Right lobe of liver (tissue), 6 donors: ENCODE measurements around the gene TMX4. TPM values are rescaled to one million over a fixed set of nuclear protein-coding genes. Genes with fewer than 3 reads are reported as not detected.

Experiments
- ATAC-seq, 4 donors: fragments of 200-7000 bp; cut with Tn5 transposase; one replicate each; pipeline ENCODE4 v1.9.1; 2020; ENCODE audit warnings: mild to moderate bottlenecking in 4 of 4, moderate library complexity in 4 of 4
- DNase-seq, 3 donors: peaks; one replicate each; pipeline ENCODE4 v3.0.0-alpha.2; 2020
- H3K27ac ChIP-seq, 3 donors: fragments of 200-600 bp; one replicate each; pipeline ENCODE4 v1.8.0; 2022
- H3K27me3 ChIP-seq, 2 donors: fragments of 200-600 bp; one replicate each; pipeline ENCODE4 v1.8.0; 2022
- H3K36me3 ChIP-seq, 4 donors: fragments of 200-600 bp; sonication (generic) in 1 of 4; one replicate each; pipeline versions ENCODE4 v1.5.1 to v1.8.0; 2017 to 2022; ENCODE audit warnings: control low read depth in 1 of 4
- H3K4me1 ChIP-seq, 4 donors: fragments of 200-600 bp; sonication (generic) in 1 of 4; one replicate each; pipeline versions ENCODE4 v1.5.1 to v1.8.0; 2017 to 2022; ENCODE audit warnings: control low read depth in 1 of 4
- H3K4me3 ChIP-seq, 3 donors: fragments of 200-600 bp; one replicate each; pipeline ENCODE4 v1.8.0; 2022
- H3K9me3 ChIP-seq, 4 donors: fragments of 200-600 bp; sonication (generic) in 1 of 4; one replicate each; pipeline versions ENCODE4 v1.5.1 to v1.8.0; 2017 to 2022; ENCODE audit warnings: control low read depth in 1 of 4
- POLR2A ChIP-seq: fragments of 450-650 bp; IDR thresholded peaks from one replicate; pipeline ENCODE4 v1.6.1; 2017; ENCODE audit warnings: antibody characterized with exemption, mild to moderate bottlenecking
- WGBS: methylation state at CpG from one replicate; pipeline ENCODE4 v1.1.6; 2018; ENCODE audit warnings: low coverage, low lambda C conversion rate; ENCODE audit not compliant: insufficient coverage; ENCODE audit errors: missing lambda C conversion rate; 5-methylcytosine and 5-hydroxymethylcytosine counted together
- intact Hi-C, 2 donors: fragments of 100-400 bp; cut with DNase I; formaldehyde crosslinking; loops; one replicate each; pipeline versions ENCODE4 v1.11.2 to v1.14.1; 2022
- total RNA-seq, 6 experiments: library from RNA; depleted of rRNA in 2 of 6; stranded (reverse); fragments of >200 nt in 2 of 6; fragmentation: NEBNext Ultra II Directional in 3 of 6; extraction: Animal tissue kit (Norgen Biotek cat#: 25700) in 3 of 6; gene quantifications; one replicate each; pipeline versions ENCODE4 v1.1.0 to v1.2.4, GENCODE V29; 2016 to 2023
- TF ChIP-seq, protein P1 (sequence below), 4 donors: fragments of 200-600 bp in 3 of 4; fragments of 450-650 bp in 1 of 4; IDR thresholded peaks; one replicate each; pipeline versions ENCODE4 v1.5.1 to v1.8.0; 2016 to 2022; ENCODE audit warnings: antibody characterized with exemption in 4 of 4, mild to moderate bottlenecking in 2 of 4
- donor health status: DM: no; HTN: yes; CAD: no.
- donor health status: DM: no; HTN: no; CAD: no.
- donor health status: DM: no; HTN: no; CAD: no.
- donor health status: DM: no; HTN: yes; CAD: no.
- donor health status: DM: no; HTN: yes; CAD: no.

Gene TMX4
- total RNA-seq, 6 experiments from 2014 or later, result 24.6 to 27.7 (median 25.7) TPM

DNA sequence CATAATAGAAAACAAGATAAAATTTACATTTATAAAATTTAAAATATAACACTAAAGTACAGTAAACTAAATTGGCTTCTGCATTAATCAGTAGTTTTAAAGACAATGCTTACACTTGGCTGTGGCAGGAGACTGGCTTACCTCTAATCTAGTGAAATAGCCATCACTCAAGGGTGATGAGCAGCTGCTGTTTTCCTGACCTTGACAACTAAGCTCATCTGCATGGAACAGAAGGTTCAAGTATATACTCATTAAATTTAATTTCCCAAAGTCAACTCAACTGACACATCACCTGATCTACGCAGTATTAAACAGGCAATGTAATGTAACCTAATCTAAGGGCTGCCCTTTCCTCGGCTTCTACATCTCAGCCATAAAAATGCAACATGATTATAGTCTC is 14.5 kb downstream of the TMX4 start:
- Histone ChIP-seq H3K27me3 (no peaks in the 10 kb centered on the region), H3K9me3 (no peaks in the 10 kb centered on the region), H3K4me3 (no peak overlapping the region), H3K36me3 (peaks cover 0 to 4% (median 0%) of the 10 kb centered on the region in 4 donors), H3K27ac (no peak overlapping the region), H3K4me1 (no peaks in the 10 kb centered on the region)
- ATAC-seq, result no peak
- DNase-seq, result no peak
- no peak for TF ChIP-seq POLR2A
- TF ChIP-seq, protein P1, sequence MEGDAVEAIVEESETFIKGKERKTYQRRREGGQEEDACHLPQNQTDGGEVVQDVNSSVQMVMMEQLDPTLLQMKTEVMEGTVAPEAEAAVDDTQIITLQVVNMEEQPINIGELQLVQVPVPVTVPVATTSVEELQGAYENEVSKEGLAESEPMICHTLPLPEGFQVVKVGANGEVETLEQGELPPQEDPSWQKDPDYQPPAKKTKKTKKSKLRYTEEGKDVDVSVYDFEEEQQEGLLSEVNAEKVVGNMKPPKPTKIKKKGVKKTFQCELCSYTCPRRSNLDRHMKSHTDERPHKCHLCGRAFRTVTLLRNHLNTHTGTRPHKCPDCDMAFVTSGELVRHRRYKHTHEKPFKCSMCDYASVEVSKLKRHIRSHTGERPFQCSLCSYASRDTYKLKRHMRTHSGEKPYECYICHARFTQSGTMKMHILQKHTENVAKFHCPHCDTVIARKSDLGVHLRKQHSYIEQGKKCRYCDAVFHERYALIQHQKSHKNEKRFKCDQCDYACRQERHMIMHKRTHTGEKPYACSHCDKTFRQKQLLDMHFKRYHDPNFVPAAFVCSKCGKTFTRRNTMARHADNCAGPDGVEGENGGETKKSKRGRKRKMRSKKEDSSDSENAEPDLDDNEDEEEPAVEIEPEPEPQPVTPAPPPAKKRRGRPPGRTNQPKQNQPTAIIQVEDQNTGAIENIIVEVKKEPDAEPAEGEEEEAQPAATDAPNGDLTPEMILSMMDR (IDR thresholded peaks at IDR 0.05), result no peak
- intact Hi-C loops, result no loop called here
- 48% methylated on average over 2 of the region's 2 CpGs for WGBS

DNA sequence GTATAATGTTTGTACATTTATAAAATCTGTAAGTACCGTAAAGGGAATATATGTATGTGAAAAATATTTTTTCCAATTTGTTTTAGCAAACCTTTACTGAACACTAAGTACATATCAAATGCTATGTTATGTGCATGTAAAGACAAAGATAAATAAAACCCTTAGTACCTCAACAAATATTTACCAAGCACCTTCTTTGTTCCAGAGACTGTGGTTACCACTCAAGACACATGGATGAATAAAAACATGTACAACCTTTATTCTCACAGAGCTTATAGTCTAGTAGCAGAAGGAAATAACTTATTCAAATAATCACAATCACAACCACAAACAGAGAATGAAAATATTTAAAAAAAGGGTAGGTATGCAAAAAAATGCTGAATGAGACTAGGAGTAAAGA is 17.5 kb downstream of the TMX4 start:
- TF ChIP-seq, protein P1 (IDR thresholded peaks at IDR 0.05), result no peak
- intact Hi-C loops, result no loop called here
- ATAC-seq, result no peak

DNA sequence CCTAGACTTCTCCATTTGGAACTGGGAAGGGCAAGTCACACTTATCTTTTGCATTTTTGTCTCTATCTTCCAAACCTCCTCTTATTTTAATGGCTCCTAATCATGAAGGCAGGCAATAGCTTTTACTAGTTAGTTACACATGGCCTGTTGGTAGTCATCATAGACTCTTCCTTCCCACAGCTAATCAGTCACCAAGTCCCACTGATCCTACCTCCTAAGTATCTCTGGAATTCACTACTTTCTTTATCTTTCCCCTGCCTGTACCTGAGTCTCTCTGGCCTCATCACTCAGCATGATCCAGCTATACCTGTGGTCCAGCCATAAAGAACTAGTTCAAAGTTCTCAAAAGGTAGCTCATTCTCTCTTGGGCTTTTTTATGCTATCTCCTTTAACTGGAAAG is 18.8 kb downstream of the TMX4 start:
- no peak for ATAC-seq
- intact Hi-C loops, result no loop called here
- no peak for DNase-seq

More for the DNA sequence above, 17.5 kb downstream of the TMX4 start:
- DNase-seq, result no peak
- H3K27ac ChIP-seq, result no peak overlapping the region
- no peaks in the 10 kb centered on the region for H3K27me3 ChIP-seq
- H3K4me3 ChIP-seq, result no peak overlapping the region
- no peaks in the 10 kb centered on the region for H3K4me1 ChIP-seq
- peaks cover 0 to 11% (median 0%) of the 10 kb centered on the region in 4 donors for H3K36me3 ChIP-seq
- H3K9me3 ChIP-seq, result no peaks in the 10 kb centered on the region
- WGBS, result 100% methylated on average over 1 of the region's 1 CpG

DNA sequence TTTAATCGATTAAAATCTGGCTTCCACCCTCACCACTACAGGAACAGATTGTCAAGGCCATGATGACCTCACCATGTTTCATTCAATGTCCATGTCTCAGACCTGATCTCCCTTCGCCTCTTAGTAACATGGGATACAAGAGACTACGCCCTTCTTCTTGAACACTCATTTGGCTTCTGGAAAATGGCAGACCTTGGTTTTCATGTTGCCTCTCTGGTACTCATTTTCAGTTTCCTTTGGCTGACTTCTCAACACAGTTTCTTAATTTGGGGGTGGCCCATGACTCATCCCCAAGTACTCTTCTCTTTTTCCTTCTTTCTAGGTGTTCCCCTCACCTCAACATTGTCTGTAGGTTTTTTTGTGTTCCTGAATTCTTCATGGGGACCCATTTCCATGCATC is 22.7 kb downstream of the TMX4 start:
- peaks cover 0 to 11% (median 0%) of the 10 kb centered on the region in 4 donors for H3K36me3 ChIP-seq
- H3K27ac ChIP-seq, result no peak overlapping the region
- H3K9me3 ChIP-seq, result no peaks in the 10 kb centered on the region
- H3K4me3 ChIP-seq, result no peak overlapping the region
- TF ChIP-seq POLR2A, result no peak
- TF ChIP-seq, protein P1 (IDR thresholded peaks at IDR 0.05), result no peak
- intact Hi-C loops, result no loop called here
- DNase-seq, result no peak
- ATAC-seq, result no peak
- WGBS, result 94% methylated on average over 3 of the region's 3 CpGs
- no peaks in the 10 kb centered on the region for H3K27me3 ChIP-seq
- H3K4me1 ChIP-seq, result peaks cover 0 to 5% (median 0%) of the 10 kb centered on the region in 4 donors

More for the DNA sequence above, 18.8 kb downstream of the TMX4 start:
- Histone ChIP-seq H3K27me3 (no peaks in the 10 kb centered on the region), H3K36me3 (peaks cover 0 to 11% (median 0%) of the 10 kb centered on the region in 4 donors), H3K4me3 (no peak overlapping the region), H3K9me3 (no peaks in the 10 kb centered on the region), H3K27ac (no peak overlapping the region), H3K4me1 (no peaks in the 10 kb centered on the region)
- TF ChIP-seq, protein P1 (IDR thresholded peaks at IDR 0.05), result no peak
- TF ChIP-seq POLR2A, result no peak

DNA sequence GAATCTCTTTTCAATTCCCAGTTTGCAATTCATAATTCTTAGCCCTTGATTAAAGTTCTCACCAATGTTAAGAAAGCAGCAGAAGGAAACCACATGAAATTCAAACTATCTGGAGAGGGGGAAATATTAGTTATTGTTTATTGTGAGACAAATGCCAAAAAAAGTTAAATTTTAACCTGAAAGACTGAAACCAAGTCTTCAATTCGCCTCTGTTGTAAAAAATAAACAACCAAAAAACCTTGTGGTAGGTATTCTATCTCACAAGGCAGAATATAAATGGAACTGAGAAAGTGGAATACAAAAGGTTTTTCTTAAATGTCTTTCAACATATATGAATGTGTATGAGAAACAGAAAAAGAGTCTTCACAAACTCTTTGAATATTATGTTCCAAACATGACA is 24.8 kb downstream of the TMX4 start:
- Histone ChIP-seq H3K36me3 (peaks cover 0 to 11% (median 0%) of the 10 kb centered on the region in 4 donors), H3K4me3 (no peak overlapping the region), H3K27ac (no peak overlapping the region), H3K27me3 (no peaks in the 10 kb centered on the region), H3K9me3 (no peaks in the 10 kb centered on the region), H3K4me1 (peaks cover 0 to 5% (median 0%) of the 10 kb centered on the region in 4 donors)
- TF ChIP-seq, protein P1 (IDR thresholded peaks at IDR 0.05), result no peak
- no peak for TF ChIP-seq POLR2A
- 29% methylated on average over 1 of the region's 1 CpG for WGBS
- intact Hi-C loops, result no loop called here
- no peak for DNase-seq
- ATAC-seq, result no peak
